Myocyte (in vitro differentiated cells): ENCODE results near the gene TGFBR1. TPM values are rescaled to one million over a fixed set of nuclear protein-coding genes. Genes with fewer than 3 reads are reported as not detected.

Source experiments
- DNase-seq: peaks from one replicate; pipeline ENCODE4 v3.0.0-alpha.2; 2012; ENCODE audit warnings: low read depth
- total RNA-seq: library from RNA; depleted of rRNA; stranded (reverse); fragments of >200 nt; gene quantifications from 2 replicates; pipeline ENCODE4 v1.2.3, GENCODE V29; 2014

Gene TGFBR1
- total RNA-seq, 1 donor from 2014 or later, result 53.9 TPM

DNA sequence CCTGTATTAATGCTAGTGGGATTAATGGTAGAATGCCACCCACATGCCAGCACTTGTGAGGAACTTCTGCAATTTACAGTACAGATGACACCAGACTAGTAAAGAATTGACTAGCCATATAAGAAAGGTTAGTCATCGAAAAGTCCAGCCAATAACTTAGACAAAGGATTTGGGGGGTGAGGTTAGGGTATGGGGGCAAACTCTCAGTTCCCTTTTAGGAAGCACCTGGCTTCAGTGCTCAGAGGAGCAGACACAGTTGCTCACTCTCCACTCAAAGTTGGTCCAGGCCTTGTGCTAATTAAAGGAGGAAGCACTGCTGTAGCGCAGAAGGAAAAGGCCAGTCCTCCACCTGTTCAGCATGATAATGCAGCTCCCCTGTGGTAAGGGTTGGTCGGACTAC is 25.2 kb downstream of the TGFBR1 start:
- DNase-seq, result peak; percentile 51

DNA sequence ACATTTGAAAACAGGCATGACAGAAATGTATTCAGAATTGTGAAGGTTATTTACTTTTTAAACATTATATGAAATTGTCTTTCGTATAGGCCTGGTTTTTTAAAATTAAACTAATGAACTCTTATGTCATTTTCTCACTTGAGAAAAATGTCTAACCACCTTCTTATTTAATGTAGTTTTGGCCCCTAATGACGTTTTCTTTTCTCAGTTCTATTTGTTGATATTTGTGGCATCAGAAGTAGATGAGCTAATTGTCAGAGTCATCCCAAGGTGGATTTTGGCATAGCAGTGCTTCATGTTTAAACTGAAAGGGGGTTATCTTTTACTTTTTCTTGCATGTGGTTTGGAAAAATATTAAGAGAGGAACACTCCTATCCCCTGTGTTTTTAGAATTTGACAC is 28.2 kb downstream of the TGFBR1 start:
- DNase-seq, result no peak

DNA sequence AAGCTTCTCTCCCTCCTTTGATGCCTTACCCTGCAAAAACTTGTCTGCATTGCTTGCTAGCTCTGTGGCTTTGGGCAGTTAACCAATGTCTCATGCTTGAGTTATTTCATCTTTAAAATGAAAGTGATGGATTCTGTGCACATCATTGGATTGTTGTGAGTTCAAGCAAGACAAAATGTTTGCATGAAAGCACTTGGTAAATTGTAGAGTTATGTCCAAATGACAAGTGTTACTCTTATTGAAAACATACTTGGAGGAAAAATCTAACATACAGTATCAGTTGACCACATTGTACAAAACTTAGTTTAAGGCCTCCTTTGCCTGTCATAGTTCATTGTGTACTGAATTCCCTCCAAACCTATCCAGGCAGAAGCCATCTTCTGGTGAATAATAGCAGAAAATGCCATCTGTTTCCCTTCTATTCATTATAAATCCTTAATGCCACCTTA is 30.0 kb downstream of the TGFBR1 start:
- DNase-seq, result no peak

DNA sequence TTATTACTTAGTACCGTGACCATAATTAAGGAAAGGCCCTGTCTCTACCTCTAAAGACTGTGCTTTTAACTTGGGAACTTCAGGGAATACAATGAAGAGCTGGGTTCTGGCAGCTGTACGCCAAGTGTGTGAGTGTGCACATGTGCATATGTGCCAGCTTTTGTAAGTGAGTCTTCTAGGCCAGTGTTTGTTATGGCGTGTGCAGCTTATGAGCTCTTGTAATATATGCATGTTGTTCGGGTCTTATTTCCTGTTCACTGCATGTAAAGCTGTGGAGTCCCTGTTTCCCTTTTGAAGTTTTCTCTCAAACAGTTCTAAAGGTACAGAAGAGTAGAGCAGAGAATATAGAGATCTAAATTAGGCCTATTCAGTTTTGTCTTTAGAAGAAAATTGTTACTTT is 30.5 kb downstream of the TGFBR1 start:
- DNase-seq, result no peak

DNA sequence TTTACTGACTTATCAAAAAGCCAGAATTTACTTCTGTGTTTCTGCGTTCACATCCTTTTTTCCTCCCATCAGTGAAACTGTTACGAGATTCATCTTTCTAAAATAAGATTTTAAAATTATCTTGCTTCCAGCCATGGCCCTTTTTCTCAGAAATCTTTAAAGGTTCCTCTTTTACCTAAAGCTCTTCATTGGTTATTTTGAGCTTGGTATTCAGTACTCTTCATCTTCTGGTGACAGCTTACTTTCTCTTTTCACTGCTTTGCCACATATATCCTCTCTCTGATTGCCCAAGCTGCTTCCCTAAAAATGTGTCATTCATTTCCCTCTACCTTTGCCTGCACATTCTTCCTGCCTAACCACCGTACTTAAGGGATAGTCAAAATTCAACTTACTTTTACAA is 32.3 kb downstream of the TGFBR1 start:
- no peak for DNase-seq

DNA sequence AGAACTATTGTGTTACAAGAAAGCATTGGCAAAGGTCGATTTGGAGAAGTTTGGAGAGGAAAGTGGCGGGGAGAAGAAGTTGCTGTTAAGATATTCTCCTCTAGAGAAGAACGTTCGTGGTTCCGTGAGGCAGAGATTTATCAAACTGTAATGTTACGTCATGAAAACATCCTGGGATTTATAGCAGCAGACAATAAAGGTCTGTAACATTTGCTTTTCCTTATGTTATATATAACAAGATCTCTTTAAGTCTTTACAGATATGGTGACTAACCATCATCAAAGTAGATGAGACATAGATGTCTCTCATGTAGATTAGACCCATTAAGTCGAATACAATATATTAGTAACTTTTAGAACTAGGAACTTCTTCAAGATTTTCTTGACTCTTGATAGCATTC is 33.0 kb downstream of the TGFBR1 start:
- DNase-seq, result no peak

DNA sequence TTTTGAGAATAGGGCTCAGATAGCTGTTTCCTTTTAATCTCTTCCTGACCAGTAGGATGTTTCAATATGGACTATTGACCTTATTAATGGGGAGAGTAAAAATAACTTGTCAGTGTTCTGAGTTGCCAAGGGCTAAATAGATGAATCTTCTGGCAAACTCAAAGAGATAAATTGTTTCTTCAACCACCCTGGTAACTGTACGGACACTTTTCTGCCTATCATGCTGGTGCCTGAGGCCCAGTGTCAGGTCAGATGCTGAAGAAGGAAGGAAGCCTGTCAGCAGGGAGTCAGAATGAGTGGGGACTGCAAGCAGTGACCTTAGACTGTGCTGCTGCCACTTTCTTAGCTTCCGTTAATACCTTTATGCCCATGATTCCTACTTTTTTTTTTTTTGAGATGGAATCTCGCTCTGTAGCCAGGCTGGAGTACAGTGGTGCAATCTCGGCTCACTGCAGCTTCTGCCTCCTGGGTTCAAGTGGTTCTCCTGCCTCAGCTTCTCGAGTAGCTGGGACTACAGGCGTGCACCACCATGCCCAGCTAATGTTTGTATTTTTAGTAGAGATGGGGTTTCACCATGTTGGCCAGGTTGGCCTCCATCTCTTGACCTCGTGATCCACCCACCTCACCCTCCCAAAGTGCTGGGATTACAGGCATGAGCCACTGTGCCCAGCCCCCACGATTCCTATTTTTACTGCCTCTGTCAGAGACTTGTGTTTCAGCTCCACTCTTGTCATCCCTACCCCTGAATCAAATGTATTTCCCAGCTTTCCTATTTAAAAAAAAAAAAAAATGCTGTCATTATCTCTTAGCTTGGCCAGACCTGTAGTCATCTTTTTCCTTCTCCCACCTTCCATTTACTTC is 33.7 kb downstream of the TGFBR1 start:
- no peak for DNase-seq

DNA sequence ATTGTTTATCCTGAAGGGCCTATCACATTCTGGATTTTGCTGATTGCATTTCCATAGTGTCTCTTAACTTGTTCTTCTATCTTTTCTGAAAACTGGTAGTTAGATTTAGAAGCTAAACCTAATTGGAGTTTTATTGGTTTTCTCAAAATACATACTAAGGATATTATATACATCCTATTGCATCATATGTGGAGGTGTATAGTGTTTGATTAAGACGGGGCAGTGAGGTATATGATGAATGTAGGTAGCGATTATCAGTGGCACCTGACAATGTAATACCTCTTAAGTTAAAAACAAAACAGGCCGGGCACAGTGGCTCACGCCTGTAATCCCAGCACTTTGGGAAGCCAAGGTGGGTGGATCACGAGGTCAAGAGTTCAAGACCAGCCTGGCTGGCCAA is 35.0 kb downstream of the TGFBR1 start:
- DNase-seq, result no peak

DNA sequence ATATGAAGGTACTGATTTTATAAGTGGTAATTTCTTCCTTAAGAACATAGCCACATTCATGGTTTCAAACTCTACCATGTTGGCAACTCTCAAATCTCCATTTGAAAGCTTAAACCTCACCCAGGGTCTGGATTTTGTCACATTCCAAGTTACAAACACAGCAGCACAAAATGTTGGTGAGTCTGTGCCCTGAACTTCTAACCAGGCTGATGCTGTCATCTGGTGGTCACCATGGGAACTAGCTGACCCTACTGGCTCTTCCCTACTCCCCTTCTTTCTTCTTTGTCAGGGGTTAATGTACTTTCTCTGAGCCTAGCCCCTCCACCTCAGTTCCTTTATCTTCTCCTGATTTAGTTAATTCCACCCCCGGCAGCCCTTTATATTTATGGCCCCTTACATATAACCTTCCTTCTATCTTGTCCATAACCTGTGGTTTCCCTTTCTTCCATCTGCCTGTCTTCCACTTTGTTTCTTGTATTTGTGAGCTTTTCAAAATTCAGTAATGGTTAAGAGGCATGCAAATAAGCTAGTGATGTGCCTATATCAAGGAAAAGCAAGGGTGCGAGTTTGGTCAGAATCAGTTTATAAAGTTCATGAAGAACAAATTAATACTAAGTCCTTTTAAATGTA is 35.9 kb downstream of the TGFBR1 start:
- peak; percentile 55 for DNase-seq

DNA sequence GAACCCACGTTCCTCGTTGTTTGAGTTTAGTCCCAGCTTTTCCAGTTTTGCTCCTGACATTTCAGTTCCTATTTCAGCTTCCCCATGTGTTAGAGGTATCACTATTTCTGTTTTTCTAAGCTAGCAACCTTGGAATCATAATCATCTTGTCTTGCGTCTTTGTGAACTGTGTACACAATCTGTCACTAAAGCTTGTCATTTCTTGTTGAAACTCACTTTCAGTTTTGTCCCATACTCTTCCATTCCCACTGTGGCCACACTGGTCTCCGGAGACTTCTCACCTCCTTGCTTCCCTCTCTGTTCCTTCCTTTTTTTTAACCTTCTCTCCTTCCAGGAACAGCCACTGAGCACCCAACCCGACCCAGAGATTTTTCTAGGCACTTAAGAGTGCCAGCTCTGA is 36.9 kb downstream of the TGFBR1 start:
- DNase-seq, result no peak

DNA sequence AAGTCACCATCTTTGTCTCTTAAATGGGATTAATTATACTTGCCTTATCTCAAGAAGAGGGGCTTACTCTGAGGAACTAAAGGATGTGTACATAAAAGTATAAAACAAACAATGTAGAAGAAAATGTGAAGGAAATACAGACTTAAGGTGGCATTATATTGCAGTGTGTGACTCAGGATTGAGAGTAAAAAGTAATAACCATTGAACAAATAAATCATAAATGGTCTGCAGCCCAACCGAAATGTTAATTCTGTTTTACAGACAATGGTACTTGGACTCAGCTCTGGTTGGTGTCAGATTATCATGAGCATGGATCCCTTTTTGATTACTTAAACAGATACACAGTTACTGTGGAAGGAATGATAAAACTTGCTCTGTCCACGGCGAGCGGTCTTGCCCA is 37.4 kb downstream of the TGFBR1 start:
- DNase-seq, result no peak

DNA sequence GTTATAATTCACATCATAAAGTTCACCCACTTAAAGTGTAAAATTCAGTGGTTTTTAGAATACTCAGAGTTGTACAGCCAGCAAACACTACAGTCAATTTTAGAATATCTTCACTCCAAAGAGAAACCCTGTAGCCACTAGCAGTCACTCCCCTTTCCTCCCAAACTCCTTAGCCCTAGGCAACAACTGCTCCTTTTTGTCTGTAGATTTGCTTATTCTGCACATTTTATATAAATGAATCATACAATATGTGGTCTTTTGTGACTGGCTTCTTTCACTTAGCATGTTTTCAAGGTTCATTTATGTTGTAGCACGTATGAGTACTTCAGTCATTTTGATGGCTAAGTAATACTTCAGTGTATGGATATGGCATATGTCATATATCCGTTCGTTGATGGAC is 38.7 kb downstream of the TGFBR1 start:
- DNase-seq, result no peak

DNA sequence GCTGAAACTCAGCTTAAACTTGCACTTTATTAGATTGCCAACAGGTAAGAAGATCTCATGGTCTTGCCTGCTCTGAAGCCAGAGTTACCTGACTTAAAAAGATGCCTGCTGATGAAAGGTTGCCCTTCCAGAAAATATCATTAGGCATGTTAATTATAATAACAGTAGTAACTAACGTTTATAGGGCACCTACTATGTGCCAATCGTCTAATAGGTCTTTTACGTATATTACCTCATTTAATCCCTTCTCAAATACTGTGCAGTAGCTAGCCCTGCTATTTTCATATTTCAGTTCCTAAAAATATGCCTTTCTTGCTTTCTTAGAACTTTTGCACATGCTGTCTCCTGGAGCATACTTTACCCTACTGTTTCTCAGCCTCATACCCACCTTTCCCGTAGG is 40.1 kb downstream of the TGFBR1 start:
- DNase-seq, result no peak

DNA sequence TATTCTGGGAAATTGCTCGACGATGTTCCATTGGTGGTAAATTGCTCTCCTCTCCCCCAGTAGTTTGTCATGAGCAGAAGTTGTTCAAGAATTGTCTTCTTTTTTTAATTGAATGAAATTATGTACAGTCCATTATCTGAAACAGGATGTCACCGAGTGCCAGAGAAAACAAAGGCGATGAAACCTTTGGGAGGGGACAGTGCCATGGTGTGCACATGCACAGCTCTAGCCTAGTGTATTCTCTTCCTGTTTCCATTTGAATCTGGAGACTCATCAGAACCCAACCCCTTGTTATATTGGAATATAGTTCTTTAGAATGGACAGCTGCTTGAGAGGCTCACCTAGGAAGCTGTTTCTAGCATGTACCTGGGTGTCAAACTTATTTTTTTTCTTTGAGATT is 41.7 kb downstream of the TGFBR1 start:
- DNase-seq, result no peak

DNA sequence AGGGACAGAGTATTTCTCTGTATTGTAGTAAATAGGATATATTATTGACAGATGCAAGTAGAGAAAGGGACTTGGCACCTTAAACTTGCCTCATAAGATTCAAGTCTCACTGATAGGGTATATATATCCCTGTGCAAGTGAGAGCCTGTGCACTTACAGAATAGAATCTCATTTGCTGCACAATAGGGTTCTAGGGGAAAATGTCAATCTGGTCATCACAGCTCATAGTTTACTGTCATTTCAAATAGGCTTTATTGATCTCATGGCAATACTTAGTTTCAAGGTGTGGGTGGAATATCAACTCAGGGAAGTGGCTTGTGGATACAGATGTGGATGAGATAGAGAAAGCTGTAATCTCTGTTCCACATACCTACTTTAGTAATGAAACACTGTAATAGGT is 42.3 kb downstream of the TGFBR1 start:
- DNase-seq, result no peak

DNA sequence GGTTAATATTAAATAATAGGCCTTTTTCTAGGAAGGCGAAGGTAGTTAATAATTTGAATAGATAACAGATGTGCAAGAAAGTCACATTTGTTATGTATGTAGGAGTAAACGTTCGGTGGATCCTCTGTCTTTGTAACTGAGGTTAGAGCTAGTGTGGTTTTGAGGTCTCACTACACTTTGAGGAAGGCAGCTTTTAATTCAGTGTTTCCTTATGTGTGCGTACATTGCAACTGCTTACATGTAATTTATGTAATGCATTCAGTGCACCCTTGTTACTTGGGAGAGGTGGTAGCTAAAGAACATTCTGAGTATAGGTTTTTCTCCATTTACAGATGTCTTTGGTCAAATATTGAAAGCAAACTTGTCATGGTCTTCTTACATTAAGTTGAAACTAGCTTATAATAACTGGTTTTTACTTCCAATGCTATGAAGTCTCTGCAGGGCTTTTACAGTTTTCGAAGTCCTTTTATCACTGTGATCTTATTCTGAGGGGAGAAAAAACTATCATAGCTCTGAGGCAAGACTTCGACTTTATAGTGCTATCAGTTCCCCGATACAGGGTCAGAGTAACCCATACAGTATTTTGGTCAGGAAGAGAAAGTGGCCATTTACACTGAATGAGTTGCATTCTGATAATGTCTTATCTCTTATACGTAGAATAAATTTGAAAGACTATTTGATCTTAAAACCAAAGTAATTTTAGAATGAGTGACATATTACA is 45.7 kb downstream of the TGFBR1 start:
- DNase-seq, result no peak

DNA sequence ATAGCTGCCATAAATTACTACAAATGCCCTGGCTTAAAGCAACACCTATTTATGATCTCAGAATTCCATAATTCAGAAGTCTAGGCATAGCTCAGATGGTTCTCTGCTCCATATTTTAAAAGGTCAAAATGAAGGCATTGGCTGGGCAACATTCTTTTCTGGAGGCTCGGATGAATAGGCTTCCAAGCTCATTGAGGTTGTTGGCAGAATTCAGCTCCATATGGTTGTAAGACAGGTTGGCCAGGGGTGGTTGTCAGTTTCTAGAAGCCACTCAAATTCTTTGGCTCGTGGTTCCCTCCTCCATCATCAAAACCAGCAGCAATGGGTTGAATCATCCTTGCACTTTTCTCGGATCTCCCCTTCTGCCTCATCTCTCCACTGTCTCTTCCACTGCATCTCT is 49.4 kb downstream of the TGFBR1 start:
- no peak for DNase-seq

DNA sequence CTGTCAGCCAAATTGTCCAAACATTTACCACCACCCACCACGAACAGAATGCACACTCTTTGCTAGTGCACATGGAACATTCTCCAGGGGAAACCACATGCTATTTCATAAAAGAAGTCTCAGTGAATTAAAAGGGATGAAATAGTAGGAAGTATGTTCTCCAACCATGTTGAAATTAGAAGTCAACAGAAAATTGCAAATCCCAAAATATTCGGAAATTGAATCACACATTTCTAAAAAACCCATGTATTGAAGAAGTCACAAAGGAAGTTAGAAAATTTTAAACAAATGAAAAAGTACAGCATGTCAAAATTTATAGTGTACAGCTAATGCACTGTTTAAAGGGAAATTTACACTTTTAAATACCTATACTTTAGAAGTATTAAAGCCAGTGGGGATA is 50.8 kb downstream of the TGFBR1 start:
- no peak for DNase-seq

DNA sequence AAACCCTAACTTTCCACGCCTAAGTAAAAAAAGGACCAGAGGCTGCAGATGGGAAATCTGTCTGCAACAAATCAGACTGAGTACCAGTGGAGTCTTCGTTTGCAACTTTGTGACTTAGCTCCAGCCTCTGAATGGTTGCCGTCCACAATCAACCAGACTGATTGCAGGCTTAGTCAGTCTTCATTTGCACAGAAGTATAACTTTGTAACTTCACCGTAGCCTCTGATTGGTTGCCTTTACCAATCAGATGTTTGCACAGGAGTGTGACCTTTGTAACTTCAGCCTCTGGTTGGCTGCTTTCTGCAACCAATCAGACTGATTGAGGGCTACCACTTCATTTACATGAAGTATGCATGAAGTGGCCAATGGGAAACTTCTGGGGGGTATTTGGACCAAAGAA is 53.7 kb downstream of the TGFBR1 start:
- DNase-seq, result no peak

DNA sequence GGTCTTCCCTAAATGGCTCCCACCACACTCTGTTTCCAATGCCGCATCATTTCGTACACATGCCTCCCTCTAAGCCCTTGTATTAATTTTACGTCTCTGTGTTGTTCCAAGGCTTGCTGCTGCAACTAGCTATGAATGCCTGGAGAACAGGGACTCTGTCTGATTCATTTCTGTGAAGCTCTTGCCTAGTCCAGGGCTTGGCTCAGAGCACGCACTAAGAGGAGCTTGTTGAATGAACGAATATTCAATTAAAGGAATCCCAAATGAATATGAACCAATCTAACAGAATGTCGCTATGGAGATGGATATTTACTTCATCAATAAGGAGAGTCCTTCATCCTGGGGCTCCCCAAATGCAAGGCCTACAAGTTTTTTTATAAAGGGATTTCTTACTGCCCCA is 55.3 kb downstream of the TGFBR1 start:
- DNase-seq, result no peak

DNA sequence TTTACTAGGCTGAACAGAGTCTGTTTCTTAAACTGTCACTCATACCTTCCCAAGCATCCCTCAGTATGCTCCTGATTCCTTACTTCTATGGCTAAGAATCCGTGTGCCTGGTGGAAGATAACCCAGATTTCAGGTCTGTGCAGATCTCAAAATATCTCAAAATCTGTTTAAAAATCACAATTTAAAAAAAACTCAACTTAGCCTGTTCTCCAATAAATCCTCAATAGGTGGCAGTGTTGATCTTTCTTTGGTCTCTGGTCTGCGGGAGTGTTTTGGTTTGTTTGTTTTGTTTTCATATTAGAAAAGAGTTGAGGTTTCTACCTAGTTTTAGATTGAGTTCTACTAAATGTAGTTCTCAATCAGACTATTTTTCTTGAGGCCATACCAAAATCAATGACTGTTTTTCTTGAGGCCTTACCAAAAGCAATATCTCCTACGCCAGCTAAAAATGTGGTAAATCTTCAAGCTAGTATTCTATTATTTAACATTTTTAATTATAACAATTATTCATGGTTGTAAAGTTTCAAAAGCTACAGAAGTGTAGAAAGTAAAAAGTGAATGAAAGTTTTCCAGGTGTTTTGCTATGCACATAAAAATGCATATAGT is 57.9 kb downstream of the TGFBR1 start:
- peak; percentile 54 for DNase-seq

DNA sequence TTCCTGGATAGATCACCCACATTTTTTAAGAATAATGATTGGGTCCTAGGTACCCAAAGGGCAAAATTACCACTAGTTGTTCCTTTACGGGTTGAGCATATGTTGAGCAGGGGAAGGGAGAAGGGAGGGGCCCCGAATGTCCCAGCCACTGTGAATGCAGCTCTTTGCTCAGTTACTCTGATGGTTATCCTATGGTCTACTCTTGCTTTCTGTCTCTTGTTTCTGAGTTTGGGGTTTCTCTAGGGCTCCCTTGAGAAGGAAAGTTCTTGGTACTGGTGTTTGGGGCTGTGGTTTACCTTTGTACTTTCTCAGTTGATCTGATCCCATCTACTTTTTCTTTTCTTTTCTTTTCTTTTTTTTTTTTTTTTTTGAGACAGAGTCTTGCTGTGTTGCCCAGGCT is 61.2 kb downstream of the TGFBR1 start:
- DNase-seq, result no peak
